ENCODE results near the gene IFNL1.

DNA sequence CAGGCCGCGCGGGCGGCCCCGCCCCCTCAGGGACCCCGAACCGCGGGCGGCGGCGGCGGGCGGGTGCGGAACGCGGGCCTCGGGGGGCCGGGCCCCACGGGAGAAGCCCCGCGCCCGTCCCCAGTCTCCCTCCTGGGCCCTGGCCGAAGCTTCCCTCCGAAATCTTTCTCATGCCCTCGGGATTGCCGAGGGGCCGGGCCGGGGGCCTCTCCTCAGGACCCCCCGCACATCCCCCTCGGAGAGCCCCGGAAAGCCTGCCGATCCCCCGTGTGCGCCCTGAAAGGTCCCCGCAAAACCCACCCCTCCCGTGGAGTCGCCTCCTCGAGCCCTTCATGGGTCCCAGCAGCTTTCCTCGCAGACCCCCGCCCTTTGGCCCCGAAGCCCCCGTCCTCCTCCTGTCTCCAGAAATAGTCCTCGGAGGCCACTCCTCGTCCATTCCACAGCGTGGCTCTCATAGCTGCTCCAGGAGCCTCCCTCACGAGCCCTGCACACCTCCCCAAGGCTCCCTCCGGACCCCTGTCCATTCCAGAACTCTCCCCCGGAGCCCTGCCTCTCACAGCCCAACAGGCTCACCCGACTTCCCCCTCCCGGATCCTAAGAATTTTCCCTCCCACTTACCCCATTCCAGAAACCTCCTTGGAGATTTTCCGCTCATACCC, 46.6 kb downstream of the IFNL1 start:
- TF ChIP-seq CTCF (IDR thresholded peaks at IDR 0.05) (no peak), EZH2 (IDR thresholded peaks at IDR 0.05; ENCODE audit: borderline replicate concordance, insufficient read depth, low read depth, low read length, poor library complexity, severe bottlenecking) (no peak)

All from B cell (primary cell).